A549 (cell line): ENCODE data around the gene FAM78A.

Experiments used
- HOXA7 ChIP-seq: fragments of 250-450 bp; sonication (Bioruptor Pico); IDR thresholded peaks from 2 replicates; pipeline ENCODE4 v1.5.0; 2020; ENCODE audit warnings: mild to moderate bottlenecking, moderate library complexity
- POLR2A ChIP-seq: IDR thresholded peaks from 2 replicates; pipeline ENCODE4 v1.6.1; 2012; ENCODE audit warnings: mild to moderate bottlenecking, low read length

- TF ChIP-seq POLR2A, result no peak
- TF ChIP-seq HOXA7 (CRISPR knock-in tag), result no peak
Observed at GRCh38 chr9:131234799-131235479, 41.4 kb downstream of the FAM78A start.
